SK-N-SH (cell line): ENCODE results near the gene KIF3C. TPM values are rescaled to one million over a fixed set of nuclear protein-coding genes. Genes with fewer than 3 reads are reported as not detected.

Source experiments
- CTCF ChIA-PET: fragments of 300-600, 350-600 bp; formaldehyde crosslinking; extraction: SDS; loops from one replicate; lab custom pipeline; 2021; lab: Yijun Ruan, JAX
- POLR2A ChIA-PET: fragments of 350-600 bp; sonication (Branson Sonifier 250); formaldehyde crosslinking; extraction: SDS; loops from one replicate; lab custom pipeline; 2020; ENCODE audit warnings: antibody characterized with exemption, inconsistent platforms; lab: Yijun Ruan, JAX
- DNase-seq: peaks from one replicate; pipeline ENCODE4 v3.0.0; 2012
- H2AFZ ChIP-seq: fragments of 200-600 bp; sonication (generic); 2 replicates; pipeline ENCODE4 v1.8.1; 2016; ENCODE audit warnings: antibody characterized with exemption, mild to moderate bottlenecking, low read depth
- H3F3A ChIP-seq: fragments of 200-600 bp; sonication (generic); replicated peaks from 2 replicates; pipeline ENCODE3; 2016; ENCODE audit warnings: antibody characterized with exemption, mild to moderate bottlenecking; ENCODE audit not compliant: insufficient read depth
- H3K27ac ChIP-seq, 2 experiments: fragments of 200-500 bp in 1 of 2; fragments of 200-600 bp in 1 of 2; sonication (Bioruptor generic) in 1 of 2; sonication (generic), shearing (Covaris generic) in 1 of 2; 2 replicates each; pipeline versions ENCODE4 v1.5.1 to v1.6.1; 2014 to 2016; ENCODE audit warnings: low read depth in 2 of 2, inconsistent platforms in 1 of 2, low read length in 1 of 2, mild to moderate bottlenecking in 1 of 2, mixed read lengths in 1 of 2
- H3K27me3 ChIP-seq: fragments of 200-600 bp; sonication (generic), shearing (Covaris generic); 2 replicates; pipeline ENCODE4 v1.6.1; 2016; ENCODE audit warnings: mixed run types; ENCODE audit not compliant: insufficient read depth
- H3K36me3 ChIP-seq, 2 experiments: fragments of 200-500 bp in 1 of 2; fragments of 200-600 bp in 1 of 2; sonication (Bioruptor generic) in 1 of 2; sonication (generic) in 1 of 2; replicated peaks in 1 of 2; 2 replicates each; pipeline versions ENCODE3 to v1.5.1; 2014 to 2016; ENCODE audit warnings: low read length in 1 of 2, mild to moderate bottlenecking in 1 of 2; ENCODE audit not compliant: insufficient read depth in 2 of 2, control insufficient read depth in 1 of 2
- H3K4me1 ChIP-seq, 2 experiments: fragments of 200-500 bp in 1 of 2; fragments of 200-600 bp in 1 of 2; sonication (Bioruptor generic) in 1 of 2; sonication (generic), shearing (Covaris generic) in 1 of 2; 2 replicates each; pipeline versions ENCODE4 v1.5.1 to v1.6.1; 2014 to 2016; ENCODE audit warnings: low read depth in 1 of 2, low read length in 1 of 2, mixed run types in 1 of 2; ENCODE audit not compliant: insufficient read depth in 2 of 2, control insufficient read depth in 1 of 2
- H3K4me2 ChIP-seq: fragments of 200-600 bp; sonication (generic), shearing (Covaris generic); 2 replicates; pipeline ENCODE4 v1.6.1; 2017; ENCODE audit warnings: mixed run types
- H3K4me3 ChIP-seq, 2 experiments: fragments of 200-500 bp in 1 of 2; fragments of 200-600 bp in 1 of 2; sonication (Bioruptor generic) in 1 of 2; sonication (generic), shearing (Covaris generic) in 1 of 2; 2 replicates each; pipeline versions ENCODE4 v1.5.1 to v1.8.1; 2014 to 2016; ENCODE audit warnings: low read depth in 2 of 2, inconsistent platforms in 1 of 2, low read length in 1 of 2, mild to moderate bottlenecking in 1 of 2, mixed read lengths in 1 of 2, moderate library complexity in 1 of 2
- H3K79me2 ChIP-seq: fragments of 200-600 bp; sonication (generic); 2 replicates; pipeline ENCODE4 v1.8.1; 2017; ENCODE audit warnings: mild to moderate bottlenecking; ENCODE audit not compliant: insufficient read depth
- H3K9ac ChIP-seq: fragments of 200-600 bp; sonication (generic); 2 replicates; pipeline ENCODE4 v1.6.1; 2017; ENCODE audit warnings: mixed run types
- H3K9me2 ChIP-seq: fragments of 200-600 bp; sonication (generic); 2 replicates; pipeline ENCODE4 v1.6.1; 2017; ENCODE audit warnings: mixed run types
- H3K9me3 ChIP-seq: fragments of 200-600 bp; sonication (generic); 2 replicates; pipeline ENCODE4 v1.6.1; 2017; ENCODE audit warnings: mixed run types, mild to moderate bottlenecking, moderate library complexity
- H4K20me1 ChIP-seq: fragments of 200-600 bp; sonication (generic); 2 replicates; pipeline ENCODE4 v1.6.1; 2017; ENCODE audit warnings: mild to moderate bottlenecking, mixed run types; ENCODE audit not compliant: insufficient read depth
- EP300 ChIP-seq, 2 experiments: IDR thresholded peaks; 2 replicates each; pipeline versions ENCODE4 v1.4.0 to v1.6.1; 2012; ENCODE audit warnings: borderline replicate concordance in 1 of 2, low read depth in 1 of 2, low read length in 1 of 2
- EZH2phosphoT487 ChIP-seq: fragments of 200-600 bp; sonication (generic); IDR thresholded peaks from 2 replicates; pipeline ENCODE4 v1.6.1; 2017; ENCODE audit warnings: low read depth, mixed run types, mild to moderate bottlenecking, antibody characterized with exemption, moderate library complexity, borderline replicate concordance
- FOXM1 ChIP-seq: IDR thresholded peaks from 2 replicates; pipeline ENCODE4 v1.4.0; 2012; ENCODE audit warnings: low read depth, mild to moderate bottlenecking
- MXI1 ChIP-seq: IDR thresholded peaks from 2 replicates; pipeline ENCODE4 v1.6.1; 2012; ENCODE audit warnings: mild to moderate bottlenecking, low read depth, low read length, improper control_type of control experiment
- NRF1 ChIP-seq: IDR thresholded peaks from 2 replicates; pipeline ENCODE4 v1.6.1; 2012; ENCODE audit warnings: low read depth, mild to moderate bottlenecking, low read length
- RAD21 ChIP-seq: IDR thresholded peaks from 2 replicates; pipeline ENCODE4 v1.6.1; 2012; ENCODE audit warnings: mild to moderate bottlenecking, low read length
- RXRA ChIP-seq: IDR thresholded peaks from 2 replicates; pipeline ENCODE4 v1.4.0; 2012; ENCODE audit warnings: low read depth, mild to moderate bottlenecking, borderline replicate concordance
- SIN3A ChIP-seq: IDR thresholded peaks from 2 replicates; pipeline ENCODE4 v1.6.1; 2012; ENCODE audit warnings: low read depth, mild to moderate bottlenecking, low read length, moderate library complexity, borderline replicate concordance
- TAF1 ChIP-seq: IDR thresholded peaks from 2 replicates; pipeline ENCODE4 v1.6.1; 2012; ENCODE audit warnings: low read depth, mild to moderate bottlenecking, low read length, moderate library complexity, borderline replicate concordance
- TEAD4 ChIP-seq: IDR thresholded peaks from 2 replicates; pipeline ENCODE4 v1.4.0; 2012; ENCODE audit warnings: mild to moderate bottlenecking, borderline replicate concordance; ENCODE audit not compliant: insufficient read depth
- WGBS: methylation state at CpG from one replicate; pipeline ENCODE4 v1.1.6; 2017; ENCODE audit warnings: low lambda C conversion rate; 5-methylcytosine and 5-hydroxymethylcytosine counted together
- polyA plus RNA-seq, 3 experiments: library from polyadenylated mRNA; depleted of rRNA; stranded (reverse); fragments of >200 nt; gene quantifications; 2 replicates each; pipeline ENCODE4 v1.2.3, GENCODE V29; 2012
- TF ChIP-seq, protein P1 (sequence below): IDR thresholded peaks from 2 replicates; pipeline ENCODE4 v1.4.0; 2012; ENCODE audit warnings: low read depth, borderline replicate concordance

Gene KIF3C
- polyA plus RNA-seq, 1 of the 3 experiments (the other 2 are of a cell fraction): 29.5 TPM

DNA sequence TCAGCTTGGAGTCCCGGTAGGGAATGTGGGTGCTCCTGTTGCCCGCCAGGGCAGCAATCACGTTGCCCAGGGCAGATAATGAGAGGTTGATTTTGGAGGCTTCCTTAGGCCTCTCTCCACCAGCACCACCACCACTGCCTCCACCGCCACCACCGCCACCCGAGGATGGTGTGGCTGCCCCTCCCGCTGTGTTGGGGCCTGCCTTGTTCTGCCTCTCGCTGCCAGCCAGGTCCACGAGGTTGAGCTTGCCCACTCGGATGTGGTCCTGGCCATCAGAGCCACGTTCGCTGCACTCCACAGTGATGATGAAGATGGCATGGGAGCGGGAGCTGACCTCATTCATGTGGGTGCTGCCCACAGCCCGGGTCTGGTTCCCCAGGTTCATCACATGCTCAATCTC lies 1.3 kb downstream of the KIF3C start:
- DNase-seq: no peak
- Histone ChIP-seq H3K4me2 (peak overlapping the region; percentile 99), H3K27ac (no peak overlapping the region), H3K4me3 (peak overlapping the region; percentile 84 to 90), H2AFZ (no peak overlapping the region), H3K79me2 (peaks cover 58% of the 10 kb centered on the region), H3F3A (peaks cover 13% of the 10 kb centered on the region), H3K27me3 (no peaks in the 10 kb centered on the region), H3K36me3 (peaks cover 7 to 9% of the 10 kb centered on the region in 2 experiments), H3K9ac (peak overlapping the region; percentile 87; the same call in 1 of the 2 replicates), H4K20me1 (peaks cover 6% of the 10 kb centered on the region; the same call in 1 of the 2 replicates), H3K9me2 (no peaks in the 10 kb centered on the region), H3K9me3 (no peaks in the 10 kb centered on the region), H3K4me1 (peaks cover 47 to 55% of the 10 kb centered on the region in 2 experiments)
- POLR2A ChIA-PET: interaction anchor here (1.9 kb wide), 1 partner anchor 53 kb away, joined by 11 read pairs; the partner anchor contains the start of gene RAB10
- CTCF ChIA-PET: interaction anchor here (0.7 to 6.7 kb wide), 9 partner anchors 8 to 164 kb away, joined by 3 to 51 read pairs (median 4); no protein-coding TSS in a partner anchor
- no peak for TF ChIP-seq TEAD4
- no peak for TF ChIP-seq EZH2phosphoT487
- TF ChIP-seq FOXM1: no peak
- no peak for TF ChIP-seq RAD21
- WGBS: 93% methylated on average over 11 of the region's 14 CpGs

DNA sequence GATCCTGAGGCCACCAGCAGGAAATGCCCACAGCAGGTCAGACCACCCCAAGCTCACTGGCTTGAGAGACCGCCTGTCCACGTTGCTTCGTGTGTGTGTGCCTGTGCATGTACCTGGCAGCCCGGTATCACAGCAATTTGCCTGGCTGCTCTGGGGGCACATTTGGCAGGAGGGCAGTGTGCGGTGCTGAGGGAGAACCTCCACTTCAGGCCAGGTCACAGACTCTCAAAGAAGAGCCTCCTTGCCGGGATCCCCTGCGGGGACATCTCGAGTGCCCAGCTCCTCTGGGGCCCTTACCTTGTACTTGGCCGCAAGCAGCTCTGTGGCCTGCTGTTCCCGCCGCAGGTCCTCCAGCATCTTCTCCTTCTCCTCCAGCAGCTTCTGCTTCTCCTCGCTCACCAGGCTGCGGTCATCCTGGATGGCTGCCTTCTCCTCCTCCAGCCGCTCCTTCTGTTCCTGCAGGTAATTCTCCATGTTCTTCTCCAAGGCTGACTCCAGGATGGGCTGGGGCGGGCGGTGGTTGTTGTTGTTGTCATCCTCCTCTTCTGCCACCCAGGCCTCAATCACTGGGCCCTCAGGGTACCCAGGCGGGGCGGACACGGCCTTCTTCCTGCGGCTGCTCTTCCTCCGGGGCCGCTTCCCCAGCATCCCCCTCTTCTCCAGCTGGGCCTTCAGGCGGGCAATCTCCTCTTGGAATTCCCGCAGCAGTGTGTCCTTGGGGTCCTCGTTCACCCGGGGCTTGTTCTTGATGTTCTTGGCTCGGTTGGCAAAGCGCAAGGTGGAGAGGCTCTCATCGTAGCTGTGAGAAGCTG lies 2.0 kb downstream of the KIF3C start:
- Histone ChIP-seq H3K4me2 (peak overlapping the region; percentile 99), H2AFZ (no peak overlapping the region)
- TF ChIP-seq EP300 (IDR thresholded peaks at IDR 0.05; ENCODE audit: borderline replicate concordance in 1 of 2, low read depth in 1 of 2, low read length in 1 of 2) (no peak), RXRA (no peak), NRF1 (no peak)
- TF ChIP-seq, all 33 proteins: peak for 0
- ChIA-PET POLR2A (interaction anchor here (1.0 kb wide), 1 partner anchor 29 kb away, joined by 3 read pairs; no protein-coding TSS in a partner anchor), CTCF (interaction anchor here (0.7 to 6.7 kb wide), 8 partner anchors 9 to 165 kb away, joined by 3 to 51 read pairs (median 4); no protein-coding TSS in a partner anchor)
- H3K27me3 ChIP-seq: no peaks in the 10 kb centered on the region
- WGBS: 98% methylated on average over 25 of the region's 29 CpGs
- H3K9me3 ChIP-seq: no peaks in the 10 kb centered on the region
- no peak overlapping the region; a peak in 1 of 4 replicates for H3K27ac ChIP-seq
- H3K9me2 ChIP-seq: no peaks in the 10 kb centered on the region
- H3K4me1 ChIP-seq: peaks cover 47 to 55% of the 10 kb centered on the region in 2 experiments
- peaks cover 13% of the 10 kb centered on the region for H3F3A ChIP-seq
- no peak overlapping the region for H3K9ac ChIP-seq
- peaks cover 6% of the 10 kb centered on the region; the same call in 1 of the 2 replicates for H4K20me1 ChIP-seq
- H3K79me2 ChIP-seq: peaks cover 65% of the 10 kb centered on the region
- H3K36me3 ChIP-seq: peaks cover 7 to 9% of the 10 kb centered on the region in 2 experiments
- peak overlapping the region in 1 of 2 experiments; percentile 24; a peak in 2 of 4 replicates for H3K4me3 ChIP-seq
- DNase-seq: no peak

DNA sequence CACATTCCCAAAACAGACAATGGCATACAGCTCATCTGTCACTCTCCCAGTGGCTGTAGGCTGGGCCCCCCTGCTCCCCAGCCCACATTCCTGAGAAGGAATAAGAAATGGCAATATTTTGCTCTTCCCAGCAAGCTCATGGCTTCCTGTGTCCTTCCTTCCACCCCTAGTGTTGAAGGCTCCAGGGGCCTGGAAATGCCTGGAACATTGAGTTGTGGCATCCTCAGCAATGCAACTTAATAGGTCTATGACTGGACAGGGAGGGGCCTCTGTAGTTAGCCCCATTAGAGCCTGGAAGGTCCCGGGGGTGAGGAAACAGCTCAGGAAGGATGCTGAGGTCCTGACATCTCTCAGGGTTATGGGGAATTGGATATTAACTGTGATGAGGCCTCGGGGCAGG lies 3.3 kb downstream of the KIF3C start:
- DNase-seq: no peak
- ChIA-PET CTCF (interaction anchor here (0.5 to 6.7 kb wide), 7 partner anchors 13 to 313 kb away, joined by 3 to 51 read pairs (median 3); no protein-coding TSS in a partner anchor), POLR2A (no interaction called here)
- peak overlapping the region; percentile 99 for H3K4me2 ChIP-seq
- H3K36me3 ChIP-seq: peaks cover 7 to 9% of the 10 kb centered on the region in 2 experiments
- H3K79me2 ChIP-seq: peaks cover 76% of the 10 kb centered on the region
- no peaks in the 10 kb centered on the region for H3K9me3 ChIP-seq
- H3K4me3 ChIP-seq: peak overlapping the region; percentile 10 to 24; a peak in 3 of 4 replicates
- H3K4me1 ChIP-seq: peaks cover 47 to 55% of the 10 kb centered on the region in 2 experiments
- no peaks in the 10 kb centered on the region for H3K27me3 ChIP-seq
- H3K27ac ChIP-seq: no peak overlapping the region
- 76% methylated on average over 2 of the region's 2 CpGs for WGBS
- no peak overlapping the region for H2AFZ ChIP-seq
- H3K9me2 ChIP-seq: no peaks in the 10 kb centered on the region
- peak overlapping the region; percentile 0; the same call in 1 of the 2 replicates for H3K9ac ChIP-seq
- H4K20me1 ChIP-seq: peaks cover 6% of the 10 kb centered on the region; the same call in 1 of the 2 replicates
- H3F3A ChIP-seq: peaks cover 13% of the 10 kb centered on the region
- TF ChIP-seq, protein P1, sequence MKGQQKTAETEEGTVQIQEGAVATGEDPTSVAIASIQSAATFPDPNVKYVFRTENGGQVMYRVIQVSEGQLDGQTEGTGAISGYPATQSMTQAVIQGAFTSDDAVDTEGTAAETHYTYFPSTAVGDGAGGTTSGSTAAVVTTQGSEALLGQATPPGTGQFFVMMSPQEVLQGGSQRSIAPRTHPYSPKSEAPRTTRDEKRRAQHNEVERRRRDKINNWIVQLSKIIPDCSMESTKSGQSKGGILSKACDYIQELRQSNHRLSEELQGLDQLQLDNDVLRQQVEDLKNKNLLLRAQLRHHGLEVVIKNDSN: no peak
- TF ChIP-seq EZH2phosphoT487 (no peak), SIN3A (no peak), TAF1 (no peak), MXI1 (no peak)
